ENCODE measurements around the gene FMR1NB.

FMR1NB gene

GRCh38 chrX:147981038-147981752 lies at the start of gene FMR1NB:
Gene FMR1NB (plus strand): TSS chrX:147981337. CDS start chrX:147981403, 66 bp downstream.
- DNase-seq = no peak

GRCh38 chrX:147933815-147934214 lies 47.3 kb upstream of the FMR1NB start:
- DNase-seq = no peak

- DNase-seq = no peak
Observed at GRCh38 chrX:147935156-147935758, 45.9 kb upstream of the FMR1NB start.

GRCh38 chrX:147945286-147945685 lies 35.9 kb upstream of the FMR1NB start:
- no peak for DNase-seq

- DNase-seq = no peak
Observed at GRCh38 chrX:147948531-147948930, 32.6 kb upstream of the FMR1NB start.

GRCh38 chrX:147950352-147950751 lies 30.8 kb upstream of the FMR1NB start:
- DNase-seq = no peak

- peak; percentile 2 for DNase-seq
Observed at GRCh38 chrX:147953976-147954375, 27.2 kb upstream of the FMR1NB start.

- DNase-seq = no peak
Observed at GRCh38 chrX:147957291-147957690, 23.8 kb upstream of the FMR1NB start.

GRCh38 chrX:147958291-147958690 lies 22.8 kb upstream of the FMR1NB start:
- DNase-seq = no peak

GRCh38 chrX:147960722-147961121 lies 20.4 kb upstream of the FMR1NB start:
- no peak for DNase-seq

GRCh38 chrX:147962476-147962875 lies 18.7 kb upstream of the FMR1NB start:
- no peak for DNase-seq

GRCh38 chrX:147978931-147979330 lies 2.2 kb upstream of the FMR1NB start:
- no peak for DNase-seq

GRCh38 chrX:148020329-148020728 lies 39.2 kb downstream of the FMR1NB start:
- DNase-seq = no peak

- DNase-seq = no peak
Observed at GRCh38 chrX:148024425-148025148, 43.5 kb downstream of the FMR1NB start.

- no peak for DNase-seq
Observed at GRCh38 chrX:148035380-148035779, 54.2 kb downstream of the FMR1NB start.

- DNase-seq = no peak
Observed at GRCh38 chrX:148037020-148037419, 55.9 kb downstream of the FMR1NB start.

GRCh38 chrX:148043271-148043855 lies 62.2 kb downstream of the FMR1NB start:
- DNase-seq = no peak

- no peak for DNase-seq
Observed at GRCh38 chrX:148047200-148047599, 66.1 kb downstream of the FMR1NB start.

GRCh38 chrX:148049441-148049840 lies 68.3 kb downstream of the FMR1NB start:
- peak; percentile 68 for DNase-seq

- no peak for DNase-seq
Observed at GRCh38 chrX:148051973-148052372, 70.8 kb downstream of the FMR1NB start.

GRCh38 chrX:148067285-148067684 lies 86.1 kb downstream of the FMR1NB start:
- DNase-seq = no peak

- no peak for DNase-seq
Observed at GRCh38 chrX:148069759-148070503, 88.8 kb downstream of the FMR1NB start.

- DNase-seq = no peak
Observed at GRCh38 chrX:148070504-148070877, 89.4 kb downstream of the FMR1NB start.
